Umbilical cord (tissue), 2 donors: Measurements from ENCODE around the gene PAX5. TPM values are rescaled to one million over a fixed set of nuclear protein-coding genes. Genes with fewer than 3 reads are reported as not detected.

Experiments used
- DNase-seq: peaks from one replicate; pipeline ENCODE4 v3.0.0-alpha.2; 2015; ENCODE audit warnings: low spot score
- total RNA-seq: library from RNA; depleted of rRNA; stranded (reverse); fragments of >200 nt; gene quantifications from one replicate; pipeline ENCODE4 v1.2.3, GENCODE V29; 2014; ENCODE audit warnings: low replicate concordance; ENCODE audit not compliant: insufficient read depth

PAX5 gene
- total RNA-seq, 1 donor from 2014 or later, result 2.6 TPM

GRCh38 chr9:36837431-36838405, 196.3 kb downstream of the PAX5 start:
- no peak for DNase-seq

GRCh38 chr9:36836486-36836885, 197.6 kb downstream of the PAX5 start:
- DNase-seq, result no peak

- no peak for DNase-seq
Observed at GRCh38 chr9:36835271-36835996, 198.6 kb downstream of the PAX5 start.

- DNase-seq, result no peak
Observed at GRCh38 chr9:36834736-36835135, 199.3 kb downstream of the PAX5 start.

GRCh38 chr9:36833954-36834353, 200.1 kb downstream of the PAX5 start:
- no peak for DNase-seq

DNA sequence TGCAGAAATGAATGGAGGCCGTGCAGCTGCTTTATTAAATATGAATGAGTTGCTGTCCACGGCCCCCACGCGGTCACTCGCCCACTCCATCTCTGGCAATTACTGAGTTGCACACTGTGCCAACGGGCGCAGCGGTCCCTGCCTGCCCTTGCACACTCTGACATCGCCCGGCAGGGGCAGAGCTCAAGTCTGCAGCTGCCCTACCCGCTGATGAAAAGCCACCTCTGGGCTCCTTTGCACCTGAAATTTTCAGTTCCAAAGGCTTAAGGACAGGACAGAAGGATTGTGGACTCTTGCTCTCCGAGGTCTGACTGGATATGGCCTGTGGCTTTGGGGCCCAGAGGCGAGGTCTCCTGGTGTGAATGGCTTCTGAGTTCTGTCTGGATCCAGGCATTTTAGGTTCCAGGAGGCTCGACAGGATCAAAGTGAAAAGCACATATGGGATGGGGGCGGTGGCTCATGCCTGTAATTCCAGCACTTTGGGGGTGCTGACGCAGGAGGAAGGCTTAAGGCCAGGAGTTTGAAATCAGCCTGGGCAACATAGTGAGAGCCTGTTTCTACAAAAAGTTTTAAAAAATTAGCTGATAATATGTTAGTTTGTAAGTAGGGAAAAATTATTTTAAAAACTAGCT, 201.8 kb downstream of the PAX5 start:
- DNase-seq, result no peak

- DNase-seq, result no peak
Observed at GRCh38 chr9:36831381-36832161, 202.5 kb downstream of the PAX5 start.

GRCh38 chr9:36828611-36829013, 205.5 kb downstream of the PAX5 start:
- no peak for DNase-seq

- no peak for DNase-seq
Observed at GRCh38 chr9:36827593-36827992, 206.5 kb downstream of the PAX5 start.

- no peak for DNase-seq
Observed at GRCh38 chr9:36826581-36826980, 207.5 kb downstream of the PAX5 start.

- DNase-seq, result no peak
Observed at GRCh38 chr9:36825179-36825578, 208.9 kb downstream of the PAX5 start.

GRCh38 chr9:36823934-36824333, 210.1 kb downstream of the PAX5 start:
- DNase-seq, result no peak

- no peak for DNase-seq
Observed at GRCh38 chr9:36823466-36823865, 210.6 kb downstream of the PAX5 start.

- no peak for DNase-seq
Observed at GRCh38 chr9:36822201-36822600, 211.9 kb downstream of the PAX5 start.

GRCh38 chr9:36820392-36820861, 213.6 kb downstream of the PAX5 start:
- peak; percentile 35 for DNase-seq

GRCh38 chr9:36818965-36819870, 214.8 kb downstream of the PAX5 start:
- peak; percentile 30 for DNase-seq

GRCh38 chr9:36818242-36818938, 215.7 kb downstream of the PAX5 start:
- peak; percentile 16 for DNase-seq

DNA sequence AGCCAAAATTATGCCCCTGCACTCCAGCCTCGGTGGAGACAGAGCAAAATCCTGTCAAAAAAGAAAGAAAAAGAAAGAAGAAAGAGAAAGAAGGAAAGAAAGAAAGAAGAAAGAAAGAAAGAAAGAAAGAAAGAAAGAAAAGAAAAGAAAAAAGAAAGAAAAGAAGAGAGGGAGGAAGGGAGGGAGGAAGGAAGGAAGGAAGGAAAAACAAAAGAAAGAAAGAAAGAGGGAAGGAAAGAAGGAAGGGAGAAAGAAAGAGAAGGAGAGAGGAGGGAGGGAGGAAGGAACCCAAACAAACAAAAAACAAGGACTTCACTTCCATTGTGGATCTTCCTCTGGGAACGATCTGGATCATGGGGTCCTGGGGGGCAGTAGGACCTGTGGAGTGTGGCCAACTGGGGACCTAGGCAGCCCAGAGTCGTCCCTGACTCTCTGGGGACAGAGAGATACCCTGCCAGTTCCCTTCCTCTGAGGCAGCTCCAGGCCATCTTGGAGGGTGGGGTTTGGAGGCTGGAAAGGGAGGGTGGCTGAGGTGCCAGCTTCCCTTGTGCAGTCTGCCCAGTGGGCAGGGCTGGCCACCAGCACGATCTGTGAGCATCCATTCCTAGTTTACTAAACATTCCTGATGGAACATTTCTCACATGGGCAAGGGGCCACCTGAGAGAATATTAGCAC, 216.8 kb downstream of the PAX5 start:
- no peak for DNase-seq

DNA sequence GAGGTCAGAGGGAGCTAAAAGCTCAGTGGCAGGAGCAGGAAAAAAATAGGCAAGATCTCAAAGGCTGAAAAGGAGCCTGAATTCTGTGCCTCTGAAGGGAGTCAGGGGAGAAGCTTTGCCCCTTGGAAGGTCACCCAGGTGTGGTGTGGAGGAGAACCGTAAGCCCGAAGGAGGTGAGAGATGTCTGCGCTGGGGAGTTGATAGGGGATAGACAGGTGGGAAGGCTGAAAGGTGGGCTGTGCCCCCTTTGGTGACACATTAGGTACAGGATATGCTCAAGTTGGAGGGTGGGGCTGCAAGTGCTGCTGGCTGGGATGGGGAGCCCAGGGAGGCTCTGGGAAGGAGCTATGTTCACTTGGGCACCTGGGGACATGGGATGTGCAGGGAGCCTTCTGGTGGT, 217.7 kb downstream of the PAX5 start:
- no peak for DNase-seq
